Stimulated activated naive CD8-positive, alpha-beta T cell treated with anti-CD3 and anti-CD28 coated beads, Interleukin-15, Interleukin-2, amounts not matched to agents 100 ng/mL and 50 ng/mL, for 24 hours (primary cell): Measurements from ENCODE around the gene CCDC107.

Source experiments
- H3K27ac Mint-ChIP-seq: one replicate; pipeline ENCODE4 v1.8.0; 2021; ENCODE audit warnings: mild to moderate bottlenecking, mixed read lengths
- H3K27me3 Mint-ChIP-seq: one replicate; pipeline ENCODE4 v1.8.0; 2021; ENCODE audit warnings: mixed read lengths
- H3K36me3 Mint-ChIP-seq: one replicate; pipeline ENCODE4 v1.8.0; 2021; ENCODE audit warnings: low read depth, mixed read lengths
- H3K4me1 Mint-ChIP-seq: one replicate; pipeline ENCODE4 v1.8.0; 2021; ENCODE audit warnings: low read depth, mixed read lengths
- H3K4me3 Mint-ChIP-seq: one replicate; pipeline ENCODE4 v1.8.0; 2021; ENCODE audit warnings: mild to moderate bottlenecking, mixed read lengths
- H3K9me3 Mint-ChIP-seq: one replicate; pipeline ENCODE4 v1.8.0; 2021; ENCODE audit warnings: mixed read lengths

The CCDC107 gene

DNA sequence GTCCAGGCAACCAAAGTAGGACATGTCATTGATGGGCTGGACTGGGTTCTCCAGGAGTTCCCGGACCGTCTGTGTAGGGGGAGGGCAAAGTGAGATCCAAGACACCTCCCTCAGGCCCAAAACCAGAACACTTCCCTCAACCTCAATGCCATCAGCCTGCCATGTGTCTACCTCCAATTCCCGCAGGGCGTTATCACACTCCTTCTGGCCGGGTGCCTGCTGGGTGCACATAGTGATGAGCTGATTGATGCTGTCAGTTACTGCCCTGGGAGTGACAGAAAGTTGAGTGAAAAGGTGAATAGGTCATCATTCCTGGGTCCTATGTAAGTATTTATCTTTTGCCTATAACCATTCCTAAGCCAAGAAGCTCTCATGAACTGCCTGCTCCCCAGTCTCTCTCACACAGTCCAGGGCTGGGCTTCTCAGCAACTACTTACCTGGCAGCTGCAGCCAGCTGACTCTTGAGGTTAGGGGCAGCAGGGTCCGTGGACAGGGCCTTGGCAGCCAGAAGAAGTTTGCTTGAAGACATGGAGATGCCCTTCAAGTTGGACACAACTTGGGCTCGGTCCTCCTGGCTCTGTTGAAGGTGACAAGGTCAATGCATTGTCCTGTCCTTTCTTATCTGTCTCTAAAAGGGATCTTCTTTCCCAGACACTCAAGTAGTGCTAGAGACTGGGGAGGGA is 52.9 kb downstream of the CCDC107 start:
- Mint-ChIP-seq H3K27ac (no peak overlapping the region), H3K36me3 (peaks cover 82% of the 10 kb centered on the region), H3K27me3 (no peaks in the 10 kb centered on the region), H3K9me3 (no peaks in the 10 kb centered on the region), H3K4me3 (no peak overlapping the region), H3K4me1 (no peaks in the 10 kb centered on the region)
